Liver (tissue), 9 donors: Measurements from ENCODE around the gene FANCM. TPM values are rescaled to one million over a fixed set of nuclear protein-coding genes. Genes with fewer than 3 reads are reported as not detected.

Experiments used
- DNase-seq: peaks from one replicate; pipeline ENCODE4 v3.0.0-alpha.2; 2017; ENCODE audit warnings: low spot score
- H3K27ac ChIP-seq, 2 donors: one replicate each; pipeline ENCODE4 v1.7.0; 2013; ENCODE audit warnings: inconsistent platforms in 2 of 2, low read length in 2 of 2, control low read depth in 1 of 2, low read depth in 1 of 2, mild to moderate bottlenecking in 1 of 2
- H3K27me3 ChIP-seq, 4 donors: one replicate each; pipeline versions ENCODE4 v1.6.1 to v1.7.0; 2013; ENCODE audit warnings: low read length in 3 of 4, inconsistent platforms in 1 of 4, mild to moderate bottlenecking in 1 of 4, moderate library complexity in 1 of 4; ENCODE audit not compliant: control insufficient read depth in 4 of 4, insufficient read depth in 4 of 4
- H3K36me3 ChIP-seq, 4 donors: one replicate each; pipeline versions ENCODE4 v1.6.1 to v1.7.0; 2013; ENCODE audit warnings: low read length in 3 of 4, mild to moderate bottlenecking in 3 of 4, low read depth in 1 of 4, moderate library complexity in 1 of 4; ENCODE audit not compliant: control insufficient read depth in 4 of 4, insufficient read depth in 3 of 4
- H3K4me1 ChIP-seq, 4 donors: one replicate each; pipeline versions ENCODE4 v1.6.1 to v1.7.0; 2013; ENCODE audit warnings: low read length in 3 of 4, mild to moderate bottlenecking in 3 of 4, moderate library complexity in 1 of 4; ENCODE audit not compliant: control insufficient read depth in 4 of 4, insufficient read depth in 4 of 4
- H3K4me3 ChIP-seq, 3 donors: one replicate each; pipeline versions ENCODE4 v1.6.1 to v1.7.0; 2013; ENCODE audit warnings: low read length in 3 of 3, control low read depth in 1 of 3, low read depth in 1 of 3, mild to moderate bottlenecking in 1 of 3
- H3K9ac ChIP-seq, 2 donors: one replicate each; pipeline ENCODE4 v1.7.0; 2013; ENCODE audit warnings: low read length in 2 of 2, mild to moderate bottlenecking in 2 of 2, moderate library complexity in 2 of 2, control low read depth in 1 of 2, low read depth in 1 of 2
- H3K9me3 ChIP-seq, 4 donors: one replicate each; pipeline versions ENCODE4 v1.6.1 to v1.7.0; 2013; ENCODE audit warnings: low read length in 3 of 4; ENCODE audit not compliant: control insufficient read depth in 4 of 4
- EGR1 ChIP-seq, 2 donors: IDR thresholded peaks; 2 replicates each; pipeline ENCODE4 v1.6.1; 2016 to 2018; ENCODE audit warnings: antibody characterized with exemption in 2 of 2, low read depth in 2 of 2
- FOXA1 ChIP-seq: IDR thresholded peaks from 2 replicates; pipeline ENCODE4 v1.6.1; 2016; ENCODE audit warnings: antibody characterized with exemption
- FOXA2 ChIP-seq: IDR thresholded peaks from 2 replicates; pipeline ENCODE4 v1.6.1; 2016; ENCODE audit warnings: antibody characterized with exemption
- GABPA ChIP-seq, 2 donors: IDR thresholded peaks in 1 of 2; conservative IDR thresholded peaks in 1 of 2; 2 replicates each; pipeline ENCODE4 v1.6.1; 2016; ENCODE audit warnings: antibody characterized with exemption in 2 of 2, mild to moderate bottlenecking in 1 of 2, moderate library complexity in 1 of 2
- HNF4A ChIP-seq, 2 donors: conservative IDR thresholded peaks; 2 replicates each; pipeline ENCODE4 v1.6.1; 2016; ENCODE audit warnings: antibody characterized with exemption in 2 of 2, mild to moderate bottlenecking in 2 of 2
- HNF4G ChIP-seq: IDR thresholded peaks from 2 replicates; pipeline ENCODE4 v1.6.1; 2016; ENCODE audit warnings: antibody characterized with exemption
- JUND ChIP-seq, 2 donors: IDR thresholded peaks; 2 replicates each; pipeline ENCODE4 v1.6.1; 2016; ENCODE audit warnings: antibody characterized with exemption in 2 of 2
- MAX ChIP-seq: IDR thresholded peaks from 2 replicates; pipeline ENCODE4 v1.6.1; 2016; ENCODE audit warnings: antibody characterized with exemption
- NR2F2 ChIP-seq: IDR thresholded peaks from 2 replicates; pipeline ENCODE4 v1.6.1; 2016; ENCODE audit warnings: antibody characterized with exemption
- RXRA ChIP-seq, 2 donors: IDR thresholded peaks; 2 replicates each; pipeline ENCODE4 v1.6.1; 2017 to 2018; ENCODE audit warnings: antibody characterized with exemption in 2 of 2, mild to moderate bottlenecking in 1 of 2
- SP1 ChIP-seq: IDR thresholded peaks from 2 replicates; pipeline ENCODE4 v1.6.1; 2018; ENCODE audit warnings: antibody characterized with exemption, mild to moderate bottlenecking
- TAF1 ChIP-seq: conservative IDR thresholded peaks from 2 replicates; pipeline ENCODE4 v1.6.1; 2016; ENCODE audit warnings: antibody characterized with exemption, mild to moderate bottlenecking
- YY1 ChIP-seq: IDR thresholded peaks from 2 replicates; pipeline ENCODE4 v1.6.1; 2016; ENCODE audit warnings: antibody characterized with exemption, mild to moderate bottlenecking
- WGBS: extraction: QIAGEN DNeasy Blood & Tissue Kit; methylation state at CpG from one replicate; pipeline ENCODE4 v1.1.7; 2013; 5-methylcytosine and 5-hydroxymethylcytosine counted together
- polyA plus RNA-seq, 2 donors: library from polyadenylated mRNA; stranded (reverse) in 1 of 2; unstranded in 1 of 2; fragments of 200-250 nt in 1 of 2; fragments of >200 nt in 1 of 2; fragmentation: Nextera tagmentation in 1 of 2; extraction: Ambion mirVana in 1 of 2; gene quantifications; one replicate each; pipeline versions ENCODE4 v1.2.1 to v1.2.3, GENCODE V29; 2013 to 2015
- total RNA-seq, 2 donors: library from RNA; depleted of rRNA; stranded (reverse); fragments of >200 nt; gene quantifications; one replicate each; pipeline ENCODE4 v1.2.3, GENCODE V29; 2014
- TF ChIP-seq, protein P1 (sequence below): IDR thresholded peaks from 2 replicates; pipeline ENCODE4 v1.6.1; 2016; ENCODE audit warnings: antibody characterized with exemption, mild to moderate bottlenecking
- TF ChIP-seq, protein P2 (sequence below): IDR thresholded peaks from 2 replicates; pipeline ENCODE4 v1.6.1; 2016; ENCODE audit warnings: antibody characterized with exemption
- TF ChIP-seq, protein P3 (sequence below): fragments of 150-350 bp; IDR thresholded peaks from 2 replicates; pipeline ENCODE4 v1.5.1; 2017; ENCODE audit warnings: improper control_type of control experiment, low read depth, low read length; ENCODE audit not compliant: missing input control
- TF ChIP-seq, protein P4 (sequence below): IDR thresholded peaks from 2 replicates; pipeline ENCODE4 v1.6.1; 2016; ENCODE audit warnings: antibody characterized with exemption
- donor health status: healthy.
- donor health status: healthy.
- donor health status: healthy.
- donor health status: healthy.
- donor health status: healthy.

The FANCM gene
- total and polyA plus RNA-seq, 4 donors, result 0.38 to 7.4 (median 3.1) TPM

DNA sequence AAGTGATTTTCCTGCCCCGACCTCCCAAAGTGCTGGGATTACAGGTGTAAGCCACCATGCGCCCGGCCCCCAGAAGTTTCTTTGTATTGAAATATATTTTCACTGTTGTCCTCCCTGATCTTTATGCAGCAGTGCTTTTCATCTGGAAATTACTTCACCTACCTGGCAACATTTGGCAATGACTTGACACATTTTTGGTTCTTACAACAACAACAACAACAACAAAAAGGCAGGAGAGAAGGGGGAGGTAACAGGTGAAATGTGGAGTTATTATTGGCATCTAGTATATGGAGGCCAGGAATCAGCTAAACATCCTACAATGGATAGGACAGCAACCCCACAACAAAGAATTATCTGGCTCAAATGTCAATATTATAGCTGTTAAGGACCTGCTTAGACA lies 13.9 kb downstream of the FANCM start:
- Histone ChIP-seq H3K27ac (no peak overlapping the region), H3K9me3 (no peaks in the 10 kb centered on the region), H3K4me1 (no peaks in the 10 kb centered on the region), H3K4me3 (no peak overlapping the region), H3K9ac (no peak overlapping the region), H3K27me3 (no peaks in the 10 kb centered on the region), H3K36me3 (no peaks in the 10 kb centered on the region)
- no peak for DNase-seq
- 97% methylated on average over 3 of the region's 3 CpGs for WGBS
- TF ChIP-seq MAX, result no peak
- TF ChIP-seq HNF4A (conservative IDR thresholded peaks at IDR 0.05), result no peak
- TF ChIP-seq, protein P1, sequence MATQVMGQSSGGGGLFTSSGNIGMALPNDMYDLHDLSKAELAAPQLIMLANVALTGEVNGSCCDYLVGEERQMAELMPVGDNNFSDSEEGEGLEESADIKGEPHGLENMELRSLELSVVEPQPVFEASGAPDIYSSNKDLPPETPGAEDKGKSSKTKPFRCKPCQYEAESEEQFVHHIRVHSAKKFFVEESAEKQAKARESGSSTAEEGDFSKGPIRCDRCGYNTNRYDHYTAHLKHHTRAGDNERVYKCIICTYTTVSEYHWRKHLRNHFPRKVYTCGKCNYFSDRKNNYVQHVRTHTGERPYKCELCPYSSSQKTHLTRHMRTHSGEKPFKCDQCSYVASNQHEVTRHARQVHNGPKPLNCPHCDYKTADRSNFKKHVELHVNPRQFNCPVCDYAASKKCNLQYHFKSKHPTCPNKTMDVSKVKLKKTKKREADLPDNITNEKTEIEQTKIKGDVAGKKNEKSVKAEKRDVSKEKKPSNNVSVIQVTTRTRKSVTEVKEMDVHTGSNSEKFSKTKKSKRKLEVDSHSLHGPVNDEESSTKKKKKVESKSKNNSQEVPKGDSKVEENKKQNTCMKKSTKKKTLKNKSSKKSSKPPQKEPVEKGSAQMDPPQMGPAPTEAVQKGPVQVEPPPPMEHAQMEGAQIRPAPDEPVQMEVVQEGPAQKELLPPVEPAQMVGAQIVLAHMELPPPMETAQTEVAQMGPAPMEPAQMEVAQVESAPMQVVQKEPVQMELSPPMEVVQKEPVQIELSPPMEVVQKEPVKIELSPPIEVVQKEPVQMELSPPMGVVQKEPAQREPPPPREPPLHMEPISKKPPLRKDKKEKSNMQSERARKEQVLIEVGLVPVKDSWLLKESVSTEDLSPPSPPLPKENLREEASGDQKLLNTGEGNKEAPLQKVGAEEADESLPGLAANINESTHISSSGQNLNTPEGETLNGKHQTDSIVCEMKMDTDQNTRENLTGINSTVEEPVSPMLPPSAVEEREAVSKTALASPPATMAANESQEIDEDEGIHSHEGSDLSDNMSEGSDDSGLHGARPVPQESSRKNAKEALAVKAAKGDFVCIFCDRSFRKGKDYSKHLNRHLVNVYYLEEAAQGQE, result no peak
- no peak for TF ChIP-seq YY1
- TF ChIP-seq TAF1, result no peak
- TF ChIP-seq RXRA (IDR thresholded peaks at IDR 0.05), result no peak
- TF ChIP-seq JUND (IDR thresholded peaks at IDR 0.05), result no peak
- TF ChIP-seq, protein P2, sequence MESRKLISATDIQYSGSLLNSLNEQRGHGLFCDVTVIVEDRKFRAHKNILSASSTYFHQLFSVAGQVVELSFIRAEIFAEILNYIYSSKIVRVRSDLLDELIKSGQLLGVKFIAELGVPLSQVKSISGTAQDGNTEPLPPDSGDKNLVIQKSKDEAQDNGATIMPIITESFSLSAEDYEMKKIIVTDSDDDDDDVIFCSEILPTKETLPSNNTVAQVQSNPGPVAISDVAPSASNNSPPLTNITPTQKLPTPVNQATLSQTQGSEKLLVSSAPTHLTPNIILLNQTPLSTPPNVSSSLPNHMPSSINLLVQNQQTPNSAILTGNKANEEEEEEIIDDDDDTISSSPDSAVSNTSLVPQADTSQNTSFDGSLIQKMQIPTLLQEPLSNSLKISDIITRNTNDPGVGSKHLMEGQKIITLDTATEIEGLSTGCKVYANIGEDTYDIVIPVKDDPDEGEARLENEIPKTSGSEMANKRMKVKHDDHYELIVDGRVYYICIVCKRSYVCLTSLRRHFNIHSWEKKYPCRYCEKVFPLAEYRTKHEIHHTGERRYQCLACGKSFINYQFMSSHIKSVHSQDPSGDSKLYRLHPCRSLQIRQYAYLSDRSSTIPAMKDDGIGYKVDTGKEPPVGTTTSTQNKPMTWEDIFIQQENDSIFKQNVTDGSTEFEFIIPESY, result no peak
- no peak for TF ChIP-seq HNF4G
- TF ChIP-seq, protein P3, sequence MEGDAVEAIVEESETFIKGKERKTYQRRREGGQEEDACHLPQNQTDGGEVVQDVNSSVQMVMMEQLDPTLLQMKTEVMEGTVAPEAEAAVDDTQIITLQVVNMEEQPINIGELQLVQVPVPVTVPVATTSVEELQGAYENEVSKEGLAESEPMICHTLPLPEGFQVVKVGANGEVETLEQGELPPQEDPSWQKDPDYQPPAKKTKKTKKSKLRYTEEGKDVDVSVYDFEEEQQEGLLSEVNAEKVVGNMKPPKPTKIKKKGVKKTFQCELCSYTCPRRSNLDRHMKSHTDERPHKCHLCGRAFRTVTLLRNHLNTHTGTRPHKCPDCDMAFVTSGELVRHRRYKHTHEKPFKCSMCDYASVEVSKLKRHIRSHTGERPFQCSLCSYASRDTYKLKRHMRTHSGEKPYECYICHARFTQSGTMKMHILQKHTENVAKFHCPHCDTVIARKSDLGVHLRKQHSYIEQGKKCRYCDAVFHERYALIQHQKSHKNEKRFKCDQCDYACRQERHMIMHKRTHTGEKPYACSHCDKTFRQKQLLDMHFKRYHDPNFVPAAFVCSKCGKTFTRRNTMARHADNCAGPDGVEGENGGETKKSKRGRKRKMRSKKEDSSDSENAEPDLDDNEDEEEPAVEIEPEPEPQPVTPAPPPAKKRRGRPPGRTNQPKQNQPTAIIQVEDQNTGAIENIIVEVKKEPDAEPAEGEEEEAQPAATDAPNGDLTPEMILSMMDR, result no peak
- no peak for TF ChIP-seq FOXA1
- no peak for TF ChIP-seq NR2F2

DNA sequence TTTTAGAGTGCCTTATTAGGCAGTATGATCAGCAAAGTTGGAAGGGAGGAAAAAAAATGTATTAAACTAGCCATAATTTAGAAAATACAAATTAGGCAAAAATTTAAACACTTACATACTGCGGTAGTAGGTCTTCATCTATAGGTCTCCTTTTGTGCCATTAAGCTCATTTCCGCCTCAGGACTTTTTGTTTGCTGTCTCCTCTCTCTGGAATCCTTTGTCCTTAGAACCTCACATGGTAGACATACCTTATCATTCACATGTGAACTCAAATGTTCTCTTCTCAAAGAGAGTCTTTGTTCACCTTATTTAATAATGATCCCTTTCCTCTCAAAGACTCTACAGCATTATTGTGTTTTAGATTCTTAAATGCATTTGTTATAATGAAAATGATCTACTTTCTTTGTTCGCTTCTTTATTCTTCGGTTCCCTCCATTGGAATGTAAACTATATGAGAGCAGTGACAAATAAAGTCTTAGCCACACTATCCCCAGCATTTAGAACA lies 14.7 kb downstream of the FANCM start:
- no peaks in the 10 kb centered on the region for H3K36me3 ChIP-seq
- no peaks in the 10 kb centered on the region for H3K27me3 ChIP-seq
- no peaks in the 10 kb centered on the region for H3K9me3 ChIP-seq
- no peak overlapping the region for H3K9ac ChIP-seq
- H3K27ac ChIP-seq, result no peak overlapping the region
- no peak for DNase-seq
- WGBS, result 96% methylated on average over 4 of the region's 4 CpGs
- no peaks in the 10 kb centered on the region for H3K4me1 ChIP-seq
- H3K4me3 ChIP-seq, result no peak overlapping the region
- TF ChIP-seq SP1 (no peak), NR2F2 (no peak), FOXA1 (no peak), FOXA2 (no peak), MAX (no peak), TAF1 (no peak), YY1 (no peak), HNF4A (conservative IDR thresholded peaks at IDR 0.05) (no peak), EGR1 (IDR thresholded peaks at IDR 0.05; ENCODE audit: low read depth in 2 of 2) (no peak), RXRA (IDR thresholded peaks at IDR 0.05) (no peak), GABPA (IDR thresholded peaks at IDR 0.05 in 1 of 2, conservative IDR thresholded peaks at IDR 0.05 in 1 of 2) (no peak), JUND (IDR thresholded peaks at IDR 0.05) (no peak), HNF4G (no peak)
- TF ChIP-seq, protein P2, result no peak
- TF ChIP-seq, protein P1, result no peak
- TF ChIP-seq, protein P4, sequence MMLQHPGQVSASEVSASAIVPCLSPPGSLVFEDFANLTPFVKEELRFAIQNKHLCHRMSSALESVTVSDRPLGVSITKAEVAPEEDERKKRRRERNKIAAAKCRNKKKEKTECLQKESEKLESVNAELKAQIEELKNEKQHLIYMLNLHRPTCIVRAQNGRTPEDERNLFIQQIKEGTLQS, result no peak
